ENCODE measurements around the gene RNF135. TPM values are rescaled to one million over a fixed set of nuclear protein-coding genes. Genes with fewer than 3 reads are reported as not detected.
A peak's percentile ranks its signal among the peaks of the same experiment; 100 is the strongest.
"Not testable (repeated sequence)": the region's sequence is repeated elsewhere in the genome, so short reads cannot be mapped to it uniquely, and the experiment has no call there.

Gene RNF135
- total RNA-seq, result 6.4 and 11.9 TPM in 2 replicates

DNA sequence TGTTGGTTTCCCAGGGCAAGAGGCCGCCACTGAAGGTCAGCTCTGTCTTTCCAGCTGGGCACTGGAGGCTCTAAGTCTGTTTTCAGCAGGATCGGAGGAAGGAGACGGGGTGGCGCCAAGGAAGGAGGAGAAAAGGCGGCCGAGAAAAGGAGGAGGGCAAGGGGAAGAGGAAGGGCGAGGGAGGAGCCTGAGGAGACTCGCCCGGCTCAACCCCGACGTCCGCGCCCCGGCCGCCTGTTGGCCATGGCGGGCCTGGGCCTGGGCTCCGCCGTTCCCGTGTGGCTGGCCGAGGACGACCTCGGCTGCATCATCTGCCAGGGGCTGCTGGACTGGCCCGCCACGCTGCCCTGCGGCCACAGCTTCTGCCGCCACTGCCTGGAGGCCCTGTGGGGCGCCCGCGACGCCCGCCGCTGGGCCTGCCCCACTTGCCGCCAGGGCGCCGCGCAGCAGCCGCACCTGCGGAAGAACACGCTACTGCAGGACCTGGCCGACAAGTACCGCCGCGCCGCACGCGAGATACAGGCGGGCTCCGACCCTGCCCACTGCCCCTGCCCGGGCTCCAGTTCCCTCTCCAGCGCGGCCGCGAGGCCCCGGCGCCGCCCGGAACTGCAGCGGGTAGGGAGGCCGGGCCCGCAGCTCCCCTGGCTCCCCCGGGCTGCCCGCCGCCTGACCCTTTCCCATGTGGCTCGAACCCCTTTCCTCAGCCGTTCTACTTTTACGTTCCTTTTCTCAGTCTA is at the start of gene RNF135:
Gene RNF135 (plus strand): TSS at position 209 of the 737 bp plus-strand sequence. CDS start 35 bp downstream, at position 244.
- peak; percentile 72 for DNase-seq (ENCODE audit: low read depth)

GRCh38 chr17:30921544-30922196 is 49.2 kb upstream of the RNF135 start, which contains the start of gene ADAP2:
ADAP2 (plus strand) TSS chr17:30921945; CDS start chr17:30922015, 70 bp downstream.
- no peak for DNase-seq (ENCODE audit: low read depth)

DNA sequence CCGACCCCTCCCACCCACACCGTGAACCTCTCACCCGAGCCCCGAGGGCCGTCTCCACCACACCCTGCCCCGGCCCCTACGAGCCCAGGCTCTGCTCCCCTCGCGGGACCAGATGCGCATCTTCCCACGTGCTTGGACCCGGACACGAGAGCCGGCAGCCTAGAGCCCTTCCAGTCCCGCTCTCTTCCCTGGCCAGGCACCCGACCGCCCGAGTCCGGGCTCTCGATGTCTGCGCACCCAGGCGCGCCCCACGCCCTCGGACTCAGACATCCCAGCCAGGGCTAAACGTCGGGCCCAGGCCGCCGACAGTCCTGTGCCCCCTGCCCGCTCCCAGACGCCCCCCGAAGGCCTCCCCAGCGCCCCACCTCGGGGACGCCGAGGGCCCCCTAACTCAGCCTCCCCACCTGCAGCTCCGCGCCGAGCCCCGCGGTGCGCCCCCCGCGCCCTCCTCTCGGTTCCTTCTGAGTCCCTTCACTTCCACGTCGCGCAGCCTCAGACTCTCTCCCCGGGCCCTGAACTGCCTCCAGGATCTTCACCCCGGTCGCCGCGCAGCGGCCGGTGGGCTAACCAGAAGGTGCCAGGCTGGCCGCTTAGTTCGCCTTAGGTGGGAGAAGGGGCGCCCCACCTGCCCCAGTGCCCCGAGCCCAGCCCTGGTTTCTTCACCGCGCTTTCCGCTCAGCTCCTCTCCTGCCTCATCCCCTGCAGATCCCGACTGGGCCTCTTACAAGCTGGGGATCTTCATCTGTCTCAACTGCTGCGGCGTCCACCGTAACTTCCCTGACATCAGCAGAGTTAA is 48.4 kb upstream of the RNF135 start:
- DNase-seq (ENCODE audit: low read depth), result no peak

DNA sequence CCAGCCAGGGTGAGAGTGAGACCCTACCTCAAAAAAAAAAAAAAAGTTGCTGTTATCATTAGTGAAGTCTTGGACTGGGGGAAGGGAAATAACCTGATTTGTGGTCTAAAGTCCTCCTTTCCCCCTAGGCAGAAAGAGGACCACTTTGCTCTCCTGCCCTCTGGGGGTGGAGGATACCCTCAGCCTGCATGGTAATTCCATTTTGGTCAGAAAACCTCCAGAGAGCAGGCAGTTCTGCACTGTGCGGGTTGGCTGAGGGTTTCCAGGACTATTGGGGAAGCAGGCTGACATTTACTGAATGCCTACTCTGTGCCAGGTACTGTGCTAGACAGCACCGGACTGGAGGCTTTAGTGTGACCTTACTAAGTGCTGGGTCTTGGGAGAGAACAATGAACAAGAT is 46.5 kb upstream of the RNF135 start:
- DNase-seq (ENCODE audit: low read depth), result no peak

- DNase-seq (ENCODE audit: low read depth), result no peak
These were observed 44.3 kb upstream of the RNF135 start for GRCh38 chr17:30926516-30926915.

DNA sequence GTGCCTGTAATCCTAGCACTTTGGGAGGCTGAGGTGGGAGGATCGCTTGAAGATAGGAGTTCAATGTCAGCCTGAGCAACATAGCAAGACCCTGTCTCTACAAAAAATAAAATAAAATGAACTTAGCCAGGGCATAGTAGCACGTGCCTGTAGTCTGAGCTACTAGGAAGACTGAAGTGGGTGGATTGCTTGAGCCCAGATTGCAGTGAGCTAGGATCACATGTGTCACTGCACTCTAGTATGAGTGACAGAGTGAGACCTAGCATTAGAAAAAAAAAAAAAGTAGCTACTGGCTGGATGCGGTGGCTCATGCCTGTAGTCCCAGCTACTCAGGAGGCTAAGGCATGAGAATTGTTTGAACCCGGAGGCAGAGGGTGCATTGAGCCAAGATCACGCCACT is 43.1 kb upstream of the RNF135 start:
- no peak for DNase-seq (ENCODE audit: low read depth)

- no peak for DNase-seq (ENCODE audit: low read depth)
These were observed 42.3 kb upstream of the RNF135 start for GRCh38 chr17:30928584-30928983.

- DNase-seq (ENCODE audit: low read depth), result no peak
These were observed 41.7 kb upstream of the RNF135 start for GRCh38 chr17:30929081-30929633.

- not testable (repeated sequence) for DNase-seq (ENCODE audit: low read depth)
These were observed 41.0 kb upstream of the RNF135 start for GRCh38 chr17:30929861-30930260.

DNA sequence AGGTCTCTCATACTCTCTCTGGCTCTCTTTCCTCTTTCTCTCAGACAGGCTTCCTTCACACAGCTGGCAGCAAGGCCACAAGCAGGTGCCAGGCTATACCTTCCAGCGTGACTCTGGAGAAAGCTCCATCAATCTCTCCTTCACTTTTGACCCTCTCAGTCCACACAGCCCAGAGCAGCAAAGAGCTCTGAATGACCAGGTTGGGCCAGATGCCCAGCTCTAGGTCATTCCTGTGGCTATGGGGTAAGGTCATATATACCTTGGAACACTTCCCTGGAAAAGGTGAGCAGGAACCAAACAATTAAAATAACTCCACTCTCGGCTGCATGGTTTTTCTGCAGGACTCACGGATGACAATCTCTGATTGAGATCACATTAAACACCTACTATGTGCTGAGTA is 40.3 kb upstream of the RNF135 start:
- no peak for DNase-seq (ENCODE audit: low read depth)

- not testable (repeated sequence) for DNase-seq (ENCODE audit: low read depth)
These were observed 39.3 kb upstream of the RNF135 start for GRCh38 chr17:30931582-30931981.

- no peak for DNase-seq (ENCODE audit: low read depth)
These were observed 36.9 kb upstream of the RNF135 start for GRCh38 chr17:30933966-30934365.

DNA sequence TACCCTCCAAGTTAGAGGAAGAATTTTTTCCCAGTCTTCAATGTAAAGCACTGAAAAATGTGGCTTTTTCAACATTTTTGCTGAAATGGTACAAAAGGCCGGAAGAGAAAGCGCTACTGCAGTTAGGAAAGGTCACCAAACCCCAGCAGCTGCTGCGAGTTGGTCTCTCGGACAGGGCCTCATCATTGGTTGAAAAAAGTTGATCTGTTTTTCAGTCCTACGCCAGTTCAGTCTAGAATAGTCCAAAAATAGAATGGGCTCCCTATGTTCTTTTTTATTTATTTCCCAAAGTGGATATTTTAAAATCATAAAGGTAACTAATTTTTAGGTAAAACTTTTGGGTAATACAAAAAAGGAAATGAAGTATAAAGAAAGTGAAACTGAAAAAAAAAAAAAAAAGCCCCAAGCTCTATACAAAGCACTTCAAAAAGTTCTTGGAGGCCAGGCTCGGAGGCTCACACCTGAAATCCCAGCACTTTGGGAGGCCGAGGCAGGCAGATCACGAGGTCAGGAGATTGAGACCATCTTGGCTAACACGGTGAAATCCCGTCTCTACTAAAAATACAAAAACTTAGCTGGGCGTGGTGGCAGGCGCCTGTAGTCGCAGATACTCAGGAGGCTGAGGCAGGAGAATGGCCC is 31.7 kb upstream of the RNF135 start:
- no peak for DNase-seq (ENCODE audit: low read depth)

- peak; percentile 30 for DNase-seq (ENCODE audit: low read depth)
These were observed 28.3 kb upstream of the RNF135 start for GRCh38 chr17:30942308-30943079.

DNA sequence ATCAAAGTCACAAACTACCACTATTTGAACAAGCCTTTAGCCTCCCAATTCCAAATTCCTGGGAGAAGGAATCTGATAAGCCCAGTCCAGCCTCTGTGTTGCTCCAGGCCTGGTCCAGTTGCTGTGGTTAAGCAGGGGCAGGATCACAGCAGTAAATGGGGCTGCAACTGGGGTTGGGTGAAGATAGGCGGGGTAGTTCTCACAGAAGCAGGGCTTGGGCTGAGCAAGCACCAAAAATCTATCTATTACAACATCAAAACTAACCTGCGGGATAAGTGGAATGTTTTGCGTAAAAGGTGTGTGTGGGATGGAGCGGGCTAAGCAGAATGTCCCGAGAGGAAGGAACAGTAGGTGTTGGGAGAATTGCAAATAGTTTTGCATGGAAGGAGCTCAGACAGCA is 23.0 kb upstream of the RNF135 start:
- no peak for DNase-seq (ENCODE audit: low read depth)

DNA sequence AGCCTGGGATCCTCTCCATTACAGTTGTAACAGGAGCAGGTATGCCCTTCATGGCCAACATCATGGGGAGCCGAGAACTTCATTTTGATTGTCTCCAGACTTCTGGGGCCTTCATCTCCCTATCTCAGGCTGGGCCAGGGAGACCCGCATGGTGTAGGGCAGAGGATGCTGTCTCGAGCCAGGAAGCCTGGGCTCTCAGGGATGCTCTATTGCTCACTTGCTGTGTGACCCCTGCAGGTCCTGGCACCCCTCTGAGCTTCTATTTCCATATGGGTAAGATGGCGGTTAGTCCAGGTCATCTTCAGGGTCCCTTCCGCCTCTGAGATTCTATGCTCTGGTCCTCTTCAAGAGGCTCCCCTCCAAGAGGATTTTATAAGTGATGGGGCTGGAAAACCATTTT is 20.6 kb upstream of the RNF135 start:
- no peak for DNase-seq (ENCODE audit: low read depth)

GRCh38 chr17:30950669-30951399 is 20.0 kb upstream of the RNF135 start:
- DNase-seq (ENCODE audit: low read depth), result peak; percentile 85

DNA sequence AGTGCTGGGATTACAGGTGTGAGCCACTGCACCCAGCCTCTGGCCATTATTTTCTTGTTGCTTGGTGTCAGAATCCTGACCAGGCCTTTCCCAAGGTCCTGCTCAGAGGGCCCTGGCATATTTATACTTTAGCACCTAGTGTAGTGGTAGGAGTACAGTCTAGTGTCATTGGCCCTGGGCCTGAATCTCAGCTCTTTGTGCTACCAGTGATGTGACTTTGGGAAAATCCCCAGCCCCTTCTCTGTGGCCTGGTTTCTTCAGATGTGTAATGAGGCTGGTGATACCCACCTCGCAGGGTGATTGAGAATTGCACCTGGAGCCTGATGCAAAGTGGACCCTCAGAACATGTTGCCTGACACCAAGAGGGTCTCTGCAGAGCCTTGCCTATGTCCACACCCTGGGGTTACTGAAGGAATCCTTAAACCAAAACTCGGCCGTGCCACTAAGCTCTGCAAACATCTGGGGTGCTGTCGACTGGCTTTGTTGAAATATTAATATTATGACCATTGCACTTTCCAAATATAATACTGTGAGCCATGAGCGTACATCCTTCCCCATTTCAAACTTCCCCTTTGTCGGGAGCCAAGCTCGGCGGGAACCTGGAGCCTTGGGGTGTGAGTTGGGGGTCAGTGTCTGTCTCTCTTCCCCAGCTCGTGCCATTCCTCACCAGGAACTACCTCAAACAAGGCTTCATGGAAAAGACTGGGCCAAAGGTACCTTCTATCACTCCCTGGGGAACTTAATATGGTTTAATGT is 18.0 kb upstream of the RNF135 start:
- no peak for DNase-seq (ENCODE audit: low read depth)

- DNase-seq (ENCODE audit: low read depth), result no peak
These were observed 16.6 kb upstream of the RNF135 start for GRCh38 chr17:30954046-30954830.
